ENCODE measurements around the gene ABLIM3. TPM values are rescaled to one million over a fixed set of nuclear protein-coding genes. Genes with fewer than 3 reads are reported as not detected.

ABLIM3 gene
- total and polyA plus RNA-seq, 9 donors, result 1.7 to 26.4 (median 6.2) TPM

- DNase-seq, result no peak
- H3K27ac ChIP-seq, result no peak overlapping the region
- 38 to 49% (median 40%) methylated on average over 12 of the region's 12 CpGs for WGBS, 3 donors
- H3K4me3 ChIP-seq, result no peak overlapping the region
- no peak for TF ChIP-seq EP300 (IDR thresholded peaks at IDR 0.05)
- no peak for TF ChIP-seq CTCF (IDR thresholded peaks at IDR 0.05)
- no peak for TF ChIP-seq POLR2A (IDR thresholded peaks at IDR 0.05)
- no peaks in the 10 kb centered on the region for H3K9me3 ChIP-seq
- intact Hi-C loops (cut with DNase I), result no loop called here
- H3K27me3 ChIP-seq, result no peaks in the 10 kb centered on the region
- H3K4me1 ChIP-seq (ENCODE audit: insufficient read depth), result no peaks in the 10 kb centered on the region
- H3K36me3 ChIP-seq, result no peaks in the 10 kb centered on the region
Observed at GRCh38 chr5:149125386-149125891, 15.9 kb upstream of the ABLIM3 start.

- Histone ChIP-seq H3K9me3 (no peaks in the 10 kb centered on the region), H3K27ac (no peak overlapping the region), H3K4me3 (no peak overlapping the region), H3K27me3 (no peaks in the 10 kb centered on the region), H3K4me1 (ENCODE audit: insufficient read depth) (no peaks in the 10 kb centered on the region), H3K36me3 (no peaks in the 10 kb centered on the region)
- WGBS, 3 donors, result 12 to 17% (median 14%) methylated on average over 6 of the region's 6 CpGs
- DNase-seq, result no peak
- no peak for TF ChIP-seq EP300 (IDR thresholded peaks at IDR 0.05)
- TF ChIP-seq CTCF (IDR thresholded peaks at IDR 0.05), result no peak
- TF ChIP-seq POLR2A (IDR thresholded peaks at IDR 0.05), result no peak
- intact Hi-C loops (cut with DNase I), result no loop called here
Observed at GRCh38 chr5:149126906-149127305, 14.4 kb upstream of the ABLIM3 start.

GRCh38 chr5:149127394-149127955 lies 13.8 kb upstream of the ABLIM3 start:
- DNase-seq, result no peak
- Histone ChIP-seq H3K27ac (no peak overlapping the region), H3K36me3 (no peaks in the 10 kb centered on the region), H3K9me3 (no peaks in the 10 kb centered on the region), H3K4me3 (no peak overlapping the region), H3K27me3 (no peaks in the 10 kb centered on the region), H3K4me1 (ENCODE audit: insufficient read depth) (no peaks in the 10 kb centered on the region)
- WGBS, 3 donors, result 50 to 65% (median 62%) methylated on average over 3 of the region's 3 CpGs
- TF ChIP-seq EP300 (IDR thresholded peaks at IDR 0.05), result no peak
- no peak for TF ChIP-seq CTCF (IDR thresholded peaks at IDR 0.05)
- no peak for TF ChIP-seq POLR2A (IDR thresholded peaks at IDR 0.05)
- intact Hi-C loops (cut with DNase I), result no loop called here

GRCh38 chr5:149128023-149128875 lies 13.0 kb upstream of the ABLIM3 start:
- no peaks in the 10 kb centered on the region for H3K27me3 ChIP-seq
- H3K27ac ChIP-seq, result no peak overlapping the region
- H3K9me3 ChIP-seq, result no peaks in the 10 kb centered on the region
- DNase-seq, result no peak
- no peak for TF ChIP-seq EP300 (IDR thresholded peaks at IDR 0.05)
- TF ChIP-seq CTCF (IDR thresholded peaks at IDR 0.05), result no peak
- TF ChIP-seq POLR2A (IDR thresholded peaks at IDR 0.05), result no peak
- no peaks in the 10 kb centered on the region for H3K36me3 ChIP-seq
- no peak overlapping the region for H3K4me3 ChIP-seq
- no peaks in the 10 kb centered on the region for H3K4me1 ChIP-seq (ENCODE audit: insufficient read depth)
- 40 to 44% (median 43%) methylated on average over 13 of the region's 13 CpGs for WGBS, 3 donors
- intact Hi-C loops (cut with DNase I), result no loop called here
